Subcutaneous adipose tissue (tissue), 4 donors: ENCODE measurements around the gene TRIM8. TPM values are rescaled to one million over a fixed set of nuclear protein-coding genes. Genes with fewer than 3 reads are reported as not detected.

Source experiments
- CTCF ChIP-seq: fragments of 450-650 bp; IDR thresholded peaks from one replicate; pipeline ENCODE4 v1.5.1; 2016; ENCODE audit warnings: low read depth, mild to moderate bottlenecking, control low read depth, antibody characterized with exemption, moderate library complexity
- total RNA-seq, 4 donors: library from RNA; depleted of rRNA; stranded (reverse); fragments of >200 nt; gene quantifications; one replicate each; pipeline ENCODE4 v1.1.0, GENCODE V29; 2016

Gene TRIM8
- total RNA-seq, 4 donors from 2014 or later, result 76.3 to 261 (median 111) TPM

GRCh38 chr10:102682416-102682815 lies 38.1 kb downstream of the TRIM8 start:
- TF ChIP-seq CTCF, result no peak

GRCh38 chr10:102682981-102683380 lies 38.7 kb downstream of the TRIM8 start:
- no peak for TF ChIP-seq CTCF

- no peak for TF ChIP-seq CTCF
Measured at GRCh38 chr10:102683736-102684135, 39.5 kb downstream of the TRIM8 start.

- TF ChIP-seq CTCF, result no peak
Measured at GRCh38 chr10:102691285-102692066, 47.2 kb downstream of the TRIM8 start.

- TF ChIP-seq CTCF, result no peak
Measured at GRCh38 chr10:102696736-102697135, 52.5 kb downstream of the TRIM8 start.

- TF ChIP-seq CTCF, result no peak
Measured at GRCh38 chr10:102698894-102699293, 54.6 kb downstream of the TRIM8 start.

GRCh38 chr10:102701272-102701671 lies 57.0 kb downstream of the TRIM8 start:
- no peak for TF ChIP-seq CTCF
